GM21526 (cell line): ENCODE data around the gene KSR2.
"Not testable (repeated sequence)": the region's sequence is repeated elsewhere in the genome, so short reads cannot be mapped to it uniquely, and the experiment has no call there.

Experiments used
- ATAC-seq: cut with Tn5 transposase; IDR thresholded peaks from one replicate; pipeline ENCODE4 v1.9.1; 2021; ENCODE audit warnings: moderate library complexity; ENCODE audit not compliant: unreplicated experiment, low FRiP score

KSR2 gene

GRCh38 chr12:117861691-117862090 lies 107.1 kb downstream of the KSR2 start:
- no peak for ATAC-seq

DNA sequence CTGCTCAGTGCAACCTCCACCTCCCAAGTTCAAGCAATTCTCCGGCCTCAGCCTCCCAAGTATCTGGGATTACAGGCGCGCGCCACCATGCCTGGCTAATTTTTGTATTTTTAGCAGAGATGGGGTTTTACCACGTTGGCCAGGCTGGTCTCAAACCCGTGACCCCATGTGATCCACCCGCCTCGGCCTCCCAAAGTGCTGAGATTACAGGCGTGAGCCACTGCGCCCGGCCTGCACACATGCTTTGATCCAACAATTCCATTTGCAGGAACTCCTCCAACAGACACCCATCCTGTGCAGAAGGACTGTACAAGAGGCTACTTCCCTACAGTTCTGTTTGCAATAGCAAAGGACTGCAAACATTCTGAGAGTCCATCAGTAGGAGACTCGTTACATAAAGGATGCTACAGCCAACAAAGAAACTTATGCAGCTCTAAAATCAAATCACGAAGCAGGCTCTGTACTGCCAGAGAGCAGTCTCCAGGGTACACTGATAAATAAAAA lies 108.0 kb downstream of the KSR2 start:
- ATAC-seq, result not testable (repeated sequence)

- ATAC-seq, result no peak
These were observed 108.7 kb downstream of the KSR2 start for GRCh38 chr12:117860111-117860510.

DNA sequence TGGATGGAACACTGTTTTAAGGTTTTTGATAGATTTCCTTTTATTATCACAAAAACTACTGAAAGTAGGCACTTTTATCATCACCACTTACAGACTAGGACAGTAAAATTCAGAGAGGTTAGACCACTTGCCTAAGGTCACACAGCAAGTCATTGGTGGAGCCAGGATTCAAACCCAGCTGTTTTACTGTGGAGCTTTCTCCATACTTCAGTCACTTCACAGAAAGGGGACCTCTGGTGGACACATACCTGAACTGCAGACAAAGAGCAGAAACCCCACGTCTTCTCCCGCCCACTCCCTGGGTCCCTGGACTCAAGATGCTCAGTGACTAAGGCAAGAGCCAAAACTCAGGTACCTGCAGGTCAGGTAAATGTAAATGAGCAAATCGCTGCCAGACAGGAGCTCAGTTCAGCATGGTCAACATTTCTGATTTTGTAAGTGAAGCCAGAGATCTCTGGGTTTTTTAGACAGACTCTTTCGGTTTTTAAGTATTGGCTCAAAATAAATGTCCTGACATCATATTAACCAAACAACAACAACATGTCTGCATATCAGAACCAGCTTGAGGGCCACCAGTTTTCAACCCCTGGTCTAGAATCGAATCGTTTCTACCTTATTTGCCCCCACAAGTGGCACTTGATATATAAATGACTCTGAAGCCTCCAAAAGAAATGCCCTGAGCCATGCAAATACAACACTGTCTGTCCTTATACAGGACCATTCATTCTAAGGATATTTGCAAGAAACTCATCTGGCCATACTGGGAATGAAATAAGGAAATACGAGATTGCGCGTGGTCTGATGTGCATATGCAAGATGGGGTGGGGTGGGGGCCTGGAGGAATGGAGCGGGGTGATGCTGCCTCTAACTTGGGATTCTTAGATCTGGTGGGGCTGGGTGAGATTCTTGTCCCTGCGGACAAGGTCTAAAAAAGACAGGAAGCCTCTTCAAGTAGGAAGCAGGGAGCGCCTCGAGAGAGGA lies 110.9 kb downstream of the KSR2 start:
- peak; percentile 71 for ATAC-seq

- not testable (repeated sequence) for ATAC-seq
These were observed 111.7 kb downstream of the KSR2 start for GRCh38 chr12:117857139-117857538.

DNA sequence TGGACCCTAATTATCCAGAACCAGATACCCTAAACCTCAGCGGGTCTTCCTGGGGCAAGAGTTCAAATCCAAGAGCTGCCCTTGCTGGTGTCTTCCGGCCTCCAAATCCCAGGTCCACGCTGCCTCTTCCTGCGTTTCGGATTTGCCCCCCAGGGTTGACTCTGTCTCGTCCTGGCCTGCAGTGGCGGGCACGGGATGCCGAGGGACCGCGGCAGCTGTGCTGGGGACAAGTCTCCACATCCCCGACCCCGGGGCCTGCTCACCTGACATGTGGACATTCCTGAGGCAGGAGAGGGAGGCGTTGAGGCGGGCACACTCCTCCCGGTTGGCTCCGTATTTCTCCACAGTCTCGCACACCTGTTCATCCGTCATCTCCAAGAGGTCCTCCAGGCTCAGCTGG lies 113.6 kb downstream of the KSR2 start:
- ATAC-seq, result no peak

GRCh38 chr12:117854339-117855012 lies 114.3 kb downstream of the KSR2 start:
- no peak for ATAC-seq

DNA sequence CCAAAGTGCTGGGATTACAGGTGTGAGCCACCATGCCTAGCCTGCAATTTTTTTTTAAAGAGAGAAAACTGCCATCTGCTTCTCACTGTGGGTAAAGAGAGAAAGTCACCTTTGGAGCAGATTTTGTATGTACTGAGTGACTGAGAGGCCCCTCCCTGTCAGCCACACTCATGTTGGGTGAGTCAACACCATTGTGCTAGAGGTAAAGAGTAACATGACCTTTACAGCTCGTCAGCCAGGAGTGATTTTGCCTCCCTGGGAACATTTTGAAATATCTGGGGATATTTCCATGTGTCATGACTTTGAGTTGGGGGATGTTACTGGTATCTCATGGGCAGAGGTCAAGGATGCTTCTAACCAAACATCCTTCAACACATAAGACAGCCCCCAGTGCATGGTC lies 115.2 kb downstream of the KSR2 start:
- no peak for ATAC-seq

DNA sequence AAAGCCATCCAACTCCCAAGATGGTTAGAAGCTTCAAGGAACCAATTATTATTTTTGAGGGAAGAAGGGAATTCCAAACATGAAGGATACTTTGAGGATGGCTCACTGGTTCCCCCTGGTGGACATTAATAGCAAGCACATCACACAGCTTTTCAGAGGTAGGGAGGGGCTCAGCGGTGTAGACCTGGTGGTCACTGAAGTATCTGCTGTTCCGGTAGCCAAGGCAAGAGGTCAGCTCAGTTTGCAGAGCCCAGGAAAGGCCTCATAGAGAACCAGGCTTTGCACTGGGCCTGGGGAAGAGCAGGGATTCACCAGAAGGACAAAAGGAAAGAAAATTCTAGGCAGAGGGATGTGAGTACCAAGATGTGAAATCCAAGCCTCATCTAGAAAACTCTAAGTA lies 118.7 kb downstream of the KSR2 start:
- ATAC-seq, result no peak

- ATAC-seq, result no peak
These were observed 121.4 kb downstream of the KSR2 start for GRCh38 chr12:117847371-117847770.

GRCh38 chr12:117845271-117845904 lies 123.4 kb downstream of the KSR2 start:
- no peak for ATAC-seq

DNA sequence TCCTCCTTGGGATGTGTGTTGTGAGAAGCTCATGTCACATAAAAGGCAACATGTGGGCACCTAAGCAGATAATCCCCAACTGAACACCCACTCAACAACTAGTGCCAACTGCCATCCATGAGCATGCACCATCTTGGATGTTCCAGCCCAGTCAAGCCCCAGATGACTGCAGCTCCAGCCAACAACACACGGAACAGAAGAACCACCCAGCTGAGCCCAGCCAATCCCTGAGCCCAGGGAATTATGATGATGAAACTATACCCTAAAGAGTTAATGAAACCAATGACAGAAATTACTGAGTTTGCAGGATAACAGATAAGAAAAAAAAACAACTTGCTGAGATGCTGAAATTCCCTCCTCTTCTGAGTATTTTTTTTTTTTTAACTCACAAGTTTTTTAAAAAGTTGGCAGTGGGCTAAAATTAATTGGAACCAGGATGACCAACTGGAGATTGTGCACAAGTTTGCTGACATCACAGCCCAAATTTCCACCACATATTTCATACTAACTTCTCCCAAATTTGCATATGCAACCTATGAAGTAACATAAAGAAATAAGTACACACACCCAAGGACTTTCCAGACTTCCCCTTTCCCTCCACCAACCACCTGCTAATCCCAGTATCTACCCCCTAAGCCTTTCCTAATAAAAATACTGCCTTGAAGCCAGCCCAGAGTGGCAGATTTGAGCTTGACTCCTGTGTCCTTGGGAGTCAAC lies 124.5 kb downstream of the KSR2 start:
- ATAC-seq, result no peak

DNA sequence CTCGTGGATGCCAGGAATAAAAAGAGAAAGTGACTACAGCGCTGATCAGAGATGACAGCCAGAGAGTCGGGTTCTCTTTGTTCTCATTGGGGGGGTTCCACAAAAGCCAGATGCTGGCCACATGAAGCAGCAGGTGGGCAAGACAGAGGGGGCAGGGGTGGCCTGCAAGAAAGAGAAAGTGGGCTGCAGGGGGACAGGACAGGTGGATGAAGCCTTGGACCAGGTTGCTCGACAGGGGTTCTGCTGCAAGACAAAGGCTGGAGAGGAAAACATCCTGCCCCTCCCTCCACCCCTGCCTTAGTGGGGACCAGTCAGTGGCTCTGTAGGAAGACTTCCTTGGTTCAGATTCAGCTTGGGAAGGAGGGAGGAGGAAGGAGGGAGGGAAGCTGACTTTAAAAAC lies 126.2 kb downstream of the KSR2 start:
- ATAC-seq, result no peak

DNA sequence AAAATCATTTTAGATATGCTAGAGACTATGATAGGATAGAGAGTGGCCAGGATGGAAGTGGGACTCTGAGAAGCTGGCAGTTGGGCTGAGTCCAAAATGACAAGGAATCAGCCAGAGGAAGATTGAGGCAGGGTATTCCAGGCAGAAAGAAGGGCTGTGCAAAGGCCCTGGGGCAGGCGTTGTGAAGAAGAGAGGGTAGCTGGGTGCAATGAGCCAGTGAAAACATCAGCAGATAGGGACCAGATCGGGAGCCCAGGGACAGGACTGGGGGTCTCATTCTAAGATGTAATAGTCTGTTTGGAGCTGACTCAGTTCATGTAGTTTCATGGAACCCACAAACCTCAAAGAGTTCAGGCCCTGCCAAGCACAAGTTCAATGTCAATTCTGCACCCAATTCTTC lies 126.6 kb downstream of the KSR2 start:
- ATAC-seq, result no peak

DNA sequence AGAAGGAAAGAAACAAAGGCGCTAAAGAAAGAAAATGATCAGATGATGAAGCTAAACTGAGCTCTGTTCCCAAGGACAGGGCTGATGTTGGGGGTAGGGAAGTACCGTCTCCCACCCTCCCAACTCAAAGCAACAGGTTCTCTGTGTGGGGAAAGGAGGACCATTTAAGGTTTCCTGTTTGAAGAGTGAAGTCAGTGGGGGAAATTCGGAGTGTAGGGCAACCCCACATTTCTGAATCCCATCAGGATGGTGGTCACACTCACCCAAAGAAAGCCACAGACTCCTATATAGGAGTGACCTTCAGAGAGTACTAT lies 131.1 kb downstream of the KSR2 start:
- no peak for ATAC-seq

- peak; percentile 70 for ATAC-seq
These were observed 131.6 kb downstream of the KSR2 start for GRCh38 chr12:117836999-117837736.

DNA sequence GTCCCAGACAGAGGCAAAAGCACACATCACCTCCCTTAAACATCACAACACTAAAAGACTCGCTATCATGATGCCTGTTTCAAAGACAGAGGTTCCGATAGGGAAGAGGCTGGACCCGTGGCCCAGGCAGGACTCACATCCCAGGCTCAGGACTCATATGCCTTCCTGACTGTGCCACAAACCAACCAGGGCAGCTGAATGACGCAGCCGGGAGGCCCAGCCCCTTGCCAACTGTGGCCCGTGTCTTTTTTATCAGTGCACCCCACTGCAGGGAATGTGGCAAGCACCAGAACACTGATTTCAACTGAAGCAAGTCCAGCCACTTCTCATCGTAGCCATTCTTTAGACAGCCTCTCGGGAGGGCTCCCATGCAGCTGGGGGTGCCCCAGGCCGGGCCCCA lies 132.3 kb downstream of the KSR2 start:
- ATAC-seq, result no peak

DNA sequence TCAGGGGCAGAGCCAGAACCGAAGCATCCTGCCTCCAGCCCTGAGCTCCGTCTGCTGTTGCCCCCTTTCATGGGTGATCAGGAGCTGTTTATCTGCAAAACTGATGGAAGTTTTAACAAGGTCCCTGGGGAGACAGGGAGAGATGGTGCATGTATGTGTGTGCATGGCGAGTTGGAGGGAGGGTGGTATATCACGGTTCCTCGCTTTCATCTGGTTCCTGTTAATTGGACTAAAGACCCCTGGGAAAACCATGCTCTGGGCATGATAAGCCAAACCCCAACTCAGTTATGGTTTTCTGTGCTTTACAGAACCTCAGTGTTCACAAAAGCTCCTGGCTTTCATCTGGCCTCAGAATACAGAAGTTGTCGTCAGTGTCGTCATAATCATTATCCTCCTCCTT lies 133.6 kb downstream of the KSR2 start:
- no peak for ATAC-seq

GRCh38 chr12:117832459-117833457 lies 136.0 kb downstream of the KSR2 start:
- no peak for ATAC-seq
